CD8-positive, alpha-beta memory T cell (primary cell): ENCODE measurements around the gene RBM20. TPM values are rescaled to one million over a fixed set of nuclear protein-coding genes. Genes with fewer than 3 reads are reported as not detected.

ENCODE experiments used
- CTCF ChIA-PET: fragments of 350-600 bp; sonication (Branson Sonifier 250); formaldehyde crosslinking; loops from one replicate; lab custom pipeline; 2021; ENCODE audit warnings: antibody characterized with exemption; lab: Charles Lee
- POLR2A ChIA-PET: fragments of 350-600 bp; sonication (Branson Sonifier 250); formaldehyde crosslinking; loops from one replicate; lab custom pipeline; 2021; ENCODE audit warnings: antibody characterized with exemption; lab: Charles Lee
- DNase-seq, 5 donors: peaks; one replicate each; pipeline versions ENCODE4 v3.0.0 to v3.0.0-alpha.2; 2020 to 2022; ENCODE audit warnings: mixed read lengths in 1 of 5
- H3K27ac ChIP-seq: one replicate; pipeline ENCODE4 v1.7.0; 2013; ENCODE audit warnings: low read depth, mild to moderate bottlenecking, low read length, moderate library complexity
- H3K27me3 ChIP-seq: 2 replicates; pipeline ENCODE4 v1.7.0; 2013; ENCODE audit warnings: low read length, mild to moderate bottlenecking; ENCODE audit not compliant: insufficient read depth, poor library complexity, severe bottlenecking
- H3K36me3 ChIP-seq: 2 replicates; pipeline ENCODE4 v1.7.0; 2013; ENCODE audit warnings: mild to moderate bottlenecking, low read length, moderate library complexity; ENCODE audit not compliant: insufficient read depth
- H3K4me1 ChIP-seq: 2 replicates; pipeline ENCODE4 v1.7.0; 2013; ENCODE audit warnings: mild to moderate bottlenecking, low read length, moderate library complexity; ENCODE audit not compliant: insufficient read depth
- H3K4me3 ChIP-seq: 2 replicates; pipeline ENCODE4 v1.7.0; 2013; ENCODE audit warnings: mild to moderate bottlenecking, low read length
- H3K9me3 ChIP-seq: 2 replicates; pipeline ENCODE4 v1.7.0; 2013; ENCODE audit warnings: mild to moderate bottlenecking, low read length
- H3K27ac Mint-ChIP-seq, 8 donors: one replicate each; pipeline ENCODE4 v1.8.0; 2020 to 2021; ENCODE audit warnings: mixed read lengths in 8 of 8, mild to moderate bottlenecking in 6 of 8, inconsistent platforms in 3 of 8, moderate library complexity in 3 of 8
- H3K27me3 Mint-ChIP-seq, 2 donors: one replicate each; pipeline ENCODE4 v1.8.0; 2020 to 2021; ENCODE audit warnings: mixed read lengths in 2 of 2, mild to moderate bottlenecking in 1 of 2, moderate library complexity in 1 of 2
- H3K36me3 Mint-ChIP-seq, 3 donors: one replicate each; pipeline ENCODE4 v1.8.0; 2020 to 2021; ENCODE audit warnings: mixed read lengths in 3 of 3, inconsistent platforms in 1 of 3, mild to moderate bottlenecking in 1 of 3
- H3K4me1 Mint-ChIP-seq, 3 donors: one replicate each; pipeline ENCODE4 v1.8.0; 2020 to 2021; ENCODE audit warnings: mixed read lengths in 3 of 3, inconsistent platforms in 1 of 3, mild to moderate bottlenecking in 1 of 3
- H3K4me3 Mint-ChIP-seq, 7 donors: one replicate each; pipeline ENCODE4 v1.8.0; 2020 to 2021; ENCODE audit warnings: mixed read lengths in 7 of 7, mild to moderate bottlenecking in 6 of 7, moderate library complexity in 4 of 7, inconsistent platforms in 2 of 7
- H3K9me3 Mint-ChIP-seq, 5 donors: one replicate each; pipeline ENCODE4 v1.8.0; 2020 to 2022; ENCODE audit warnings: mixed read lengths in 5 of 5, mild to moderate bottlenecking in 3 of 5, moderate library complexity in 2 of 5, inconsistent platforms in 1 of 5
- polyA plus RNA-seq: library from polyadenylated mRNA; unstranded; fragments of 300-500 nt; fragmentation: Illumina TruSeq; gene quantifications from one replicate; pipeline ENCODE4 v1.2.3, GENCODE V29; 2021
- total RNA-seq, 2 experiments: library from RNA; stranded (reverse); gene quantifications; one replicate each; pipeline ENCODE4 v1.2.3, GENCODE V29; 2021

Gene RBM20
- total and polyA plus RNA-seq, 3 experiments from 2014 or later, result 0.07 to 0.09 TPM; not detected in 1

DNA sequence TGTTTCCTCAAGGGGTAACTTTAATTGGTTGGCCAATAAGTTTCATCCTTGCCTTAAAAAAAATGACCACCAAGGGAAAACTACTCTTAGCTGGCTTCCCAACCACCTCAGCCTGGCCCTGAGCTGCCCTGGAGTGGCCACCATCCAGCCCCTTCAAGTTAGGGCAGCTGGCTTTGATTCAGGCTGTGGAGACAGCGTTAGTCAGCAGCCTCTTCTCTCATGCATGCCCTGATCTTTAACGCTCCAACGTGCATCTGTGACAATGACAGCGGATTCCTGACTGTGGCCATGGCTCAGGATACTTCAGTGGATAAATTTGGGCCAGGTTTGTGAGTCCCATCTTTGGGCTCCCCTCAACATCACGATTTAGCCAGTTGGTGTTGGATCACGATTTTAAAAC lies 111.6 kb downstream of the RBM20 start:
- no peaks in the 10 kb centered on the region for H3K36me3 ChIP-seq
- H3K27me3 ChIP-seq, result no peaks in the 10 kb centered on the region
- no peaks in the 10 kb centered on the region for H3K9me3 ChIP-seq
- H3K27me3 Mint-ChIP-seq, result peaks cover 1 to 3% of the 10 kb centered on the region in 2 donors
- H3K4me3 Mint-ChIP-seq, result no peak overlapping the region
- peaks cover 13 to 24% (median 23%) of the 10 kb centered on the region in 3 donors for H3K4me1 Mint-ChIP-seq
- no peaks in the 10 kb centered on the region for H3K36me3 Mint-ChIP-seq
- CTCF ChIA-PET, result interaction anchor here (0.8 to 1.2 kb wide), 2 partner anchors 10 to 14 kb away, joined by 3 read pairs; no protein-coding TSS in a partner anchor
- H3K9me3 Mint-ChIP-seq, result no peaks in the 10 kb centered on the region
- POLR2A ChIA-PET, result no interaction called here
- DNase-seq, result no peak
- H3K27ac ChIP-seq, result no peak overlapping the region
- no peak overlapping the region for H3K27ac Mint-ChIP-seq
- no peak overlapping the region for H3K4me3 ChIP-seq
- peaks cover 14% of the 10 kb centered on the region for H3K4me1 ChIP-seq

DNA sequence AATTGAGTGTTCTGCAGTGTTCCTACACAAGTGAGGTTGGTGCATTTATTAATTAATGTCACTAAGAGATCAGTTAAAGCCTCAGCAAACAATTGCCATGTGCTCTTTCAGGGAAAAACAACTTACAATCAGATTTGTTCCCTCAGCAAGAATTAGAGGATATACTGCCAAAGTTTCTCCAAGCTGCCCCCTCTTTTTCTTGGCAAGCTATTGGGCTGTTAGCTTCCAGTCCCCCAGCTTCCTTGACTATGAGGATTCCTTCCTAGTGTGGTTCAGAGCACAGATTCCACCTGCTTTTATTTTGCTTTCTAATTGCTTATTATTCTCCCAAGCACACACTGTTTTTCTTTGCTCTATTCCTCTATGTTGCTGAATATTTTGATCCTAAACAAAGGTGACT lies 112.7 kb downstream of the RBM20 start:
- POLR2A ChIA-PET, result no interaction called here
- H3K9me3 Mint-ChIP-seq, result no peaks in the 10 kb centered on the region
- H3K4me1 Mint-ChIP-seq, result peaks cover 4 to 13% (median 12%) of the 10 kb centered on the region in 3 donors
- H3K27ac ChIP-seq, result no peak overlapping the region
- peaks cover 3% of the 10 kb centered on the region for H3K27me3 ChIP-seq
- H3K4me3 ChIP-seq, result no peak overlapping the region
- peaks cover 4% of the 10 kb centered on the region for H3K4me1 ChIP-seq
- H3K27me3 Mint-ChIP-seq, result peaks cover 5 to 6% of the 10 kb centered on the region in 2 donors
- H3K4me3 Mint-ChIP-seq, result no peak overlapping the region
- no peak overlapping the region for H3K27ac Mint-ChIP-seq
- no peaks in the 10 kb centered on the region for H3K36me3 ChIP-seq
- DNase-seq, result no peak
- CTCF ChIA-PET, result interaction anchor here (1.2 kb wide), 1 partner anchor 11 kb away, joined by 3 read pairs; no protein-coding TSS in a partner anchor
- H3K9me3 ChIP-seq, result no peaks in the 10 kb centered on the region
- no peaks in the 10 kb centered on the region for H3K36me3 Mint-ChIP-seq

DNA sequence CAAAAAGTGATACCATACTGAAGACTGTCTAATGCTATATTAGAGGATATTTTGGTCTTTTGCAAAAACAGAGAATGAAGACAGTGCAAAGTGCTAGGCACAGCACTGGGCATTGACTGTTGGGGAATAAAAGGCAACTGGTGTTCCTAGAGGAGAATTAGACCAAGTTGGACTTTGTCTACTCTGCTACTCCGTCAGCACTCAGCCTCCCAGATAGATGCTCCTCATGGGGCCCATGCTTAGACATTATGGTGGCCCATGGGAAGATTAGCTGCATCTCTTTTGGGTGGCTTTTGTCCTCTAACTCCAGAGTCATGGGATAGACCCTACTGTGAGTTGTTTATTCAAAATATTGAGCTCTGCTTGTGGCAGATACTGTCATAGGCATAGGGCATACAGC lies 113.5 kb downstream of the RBM20 start:
- peaks cover 6 to 7% of the 10 kb centered on the region in 2 donors for H3K27me3 Mint-ChIP-seq
- DNase-seq, result no peak
- H3K4me1 Mint-ChIP-seq, result peaks cover 3 to 9% (median 8%) of the 10 kb centered on the region in 3 donors
- Histone ChIP-seq H3K4me1 (no peaks in the 10 kb centered on the region), H3K4me3 (no peak overlapping the region), H3K9me3 (no peaks in the 10 kb centered on the region), H3K27me3 (peaks cover 4% of the 10 kb centered on the region), H3K27ac (no peak overlapping the region), H3K36me3 (no peaks in the 10 kb centered on the region)
- POLR2A ChIA-PET, result interaction anchor here (0.6 kb wide), 1 partner anchor 50 kb away, joined by 4 read pairs; no protein-coding TSS in a partner anchor
- H3K36me3 Mint-ChIP-seq, result no peaks in the 10 kb centered on the region
- H3K4me3 Mint-ChIP-seq, result no peak overlapping the region
- CTCF ChIA-PET, result no interaction called here
- no peak overlapping the region for H3K27ac Mint-ChIP-seq
- H3K9me3 Mint-ChIP-seq, result no peaks in the 10 kb centered on the region

DNA sequence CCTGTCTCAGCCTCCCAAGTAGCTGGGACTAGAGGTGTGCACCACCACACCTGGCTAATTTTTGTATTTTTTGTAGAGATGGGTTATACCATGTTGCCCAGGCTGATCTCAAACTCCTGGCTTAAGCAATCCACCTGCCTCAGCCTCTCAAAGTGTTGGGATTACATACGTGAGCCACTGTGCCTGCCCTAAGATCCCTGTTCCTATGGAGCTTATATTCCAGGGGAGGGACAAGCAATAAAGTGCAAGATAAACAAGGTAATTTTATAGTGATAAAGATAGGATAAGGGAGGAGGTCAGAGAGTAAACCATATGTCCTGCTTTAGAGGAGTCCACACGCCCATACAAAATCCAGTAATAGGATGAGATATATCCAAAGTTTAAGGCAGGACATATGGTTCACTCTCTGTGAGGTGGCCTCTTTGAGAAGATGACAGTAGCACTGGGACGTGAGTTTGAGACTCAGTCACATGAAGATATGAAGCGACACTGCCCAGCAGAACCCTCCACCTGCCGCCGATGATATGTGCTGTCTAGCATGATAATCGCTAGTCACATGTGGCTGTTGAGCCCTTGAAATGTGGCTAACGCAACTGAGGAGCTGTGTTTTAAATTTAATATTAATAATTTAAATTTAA lies 114.1 kb downstream of the RBM20 start:
- H3K4me3 Mint-ChIP-seq, result no peak overlapping the region
- no peaks in the 10 kb centered on the region for H3K9me3 Mint-ChIP-seq
- no peaks in the 10 kb centered on the region for H3K4me1 ChIP-seq
- H3K27me3 Mint-ChIP-seq, result peaks cover 7 to 9% of the 10 kb centered on the region in 2 donors
- no peak overlapping the region for H3K4me3 ChIP-seq
- H3K4me1 Mint-ChIP-seq, result peaks cover 3 to 9% (median 9%) of the 10 kb centered on the region in 3 donors
- DNase-seq, result no peak
- H3K36me3 Mint-ChIP-seq, result peaks cover 0 to under 1% (median 0%) of the 10 kb centered on the region in 3 donors
- no peak overlapping the region for H3K27ac Mint-ChIP-seq
- no peak overlapping the region for H3K27ac ChIP-seq
- ChIA-PET POLR2A (interaction anchor here (0.6 kb wide), 1 partner anchor 49 kb away, joined by 4 read pairs; no protein-coding TSS in a partner anchor), CTCF (interaction anchor here (0.6 kb wide), 1 partner anchor 136 kb away, joined by 3 read pairs; no protein-coding TSS in a partner anchor)
- H3K27me3 ChIP-seq, result peaks cover 4% of the 10 kb centered on the region
- H3K9me3 ChIP-seq, result no peaks in the 10 kb centered on the region
- H3K36me3 ChIP-seq, result no peaks in the 10 kb centered on the region

DNA sequence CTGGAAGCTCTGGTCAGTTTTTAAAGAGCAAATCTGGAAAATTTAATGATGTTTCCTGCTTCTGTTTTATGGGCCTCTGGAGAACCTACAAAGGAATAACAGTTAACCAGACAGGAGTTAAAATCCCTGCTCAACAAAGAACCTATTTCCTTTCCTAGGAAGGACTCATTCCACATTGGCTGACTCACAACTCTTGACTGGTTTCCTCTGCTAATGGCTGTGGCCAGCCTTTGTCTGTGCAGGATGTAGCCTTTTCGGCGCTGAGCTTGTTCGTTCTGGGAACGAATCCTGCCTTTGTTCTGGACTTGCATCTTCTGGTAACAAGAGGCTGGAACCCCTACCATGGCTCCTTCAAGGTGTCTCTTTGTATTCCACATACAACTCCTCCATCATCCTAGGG lies 114.8 kb downstream of the RBM20 start:
- Histone ChIP-seq H3K4me1 (no peaks in the 10 kb centered on the region), H3K36me3 (no peaks in the 10 kb centered on the region), H3K27me3 (peaks cover 4% of the 10 kb centered on the region), H3K4me3 (no peak overlapping the region), H3K27ac (no peak overlapping the region), H3K9me3 (no peaks in the 10 kb centered on the region)
- H3K36me3 Mint-ChIP-seq, result peaks cover 0 to 2% (median 0%) of the 10 kb centered on the region in 3 donors
- no peak overlapping the region for H3K4me3 Mint-ChIP-seq
- H3K9me3 Mint-ChIP-seq, result no peaks in the 10 kb centered on the region
- DNase-seq, result no peak
- H3K27ac Mint-ChIP-seq, result no peak overlapping the region
- H3K27me3 Mint-ChIP-seq, result peaks cover 7 to 11% of the 10 kb centered on the region in 2 donors
- peaks cover 3 to 12% (median 9%) of the 10 kb centered on the region in 3 donors for H3K4me1 Mint-ChIP-seq
- ChIA-PET POLR2A (no interaction called here), CTCF (no interaction called here)

DNA sequence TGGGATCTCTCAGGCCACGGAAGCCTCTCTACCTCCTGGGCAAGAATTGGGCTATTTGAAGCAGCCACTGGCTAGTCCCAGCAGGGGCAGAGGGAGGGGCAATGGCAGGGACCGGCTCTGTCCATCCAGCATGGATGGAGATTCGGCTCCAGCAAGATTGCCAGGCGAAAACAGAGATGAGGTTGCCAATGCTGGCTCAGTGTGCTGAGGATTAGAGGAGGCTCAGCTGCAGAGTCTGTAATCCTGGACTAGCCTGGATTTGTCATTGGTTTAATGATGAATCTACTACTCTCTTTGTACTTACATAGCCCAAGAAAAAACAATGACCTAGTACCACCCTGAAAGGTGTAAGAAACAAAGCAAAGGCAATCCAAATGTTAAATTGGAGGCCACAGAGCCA lies 115.4 kb downstream of the RBM20 start:
- H3K27ac Mint-ChIP-seq, result peak overlapping the region in 1 of 8 donors; percentile 36
- peaks cover 3 to 16% (median 10%) of the 10 kb centered on the region in 3 donors for H3K4me1 Mint-ChIP-seq
- peaks cover 4% of the 10 kb centered on the region for H3K27me3 ChIP-seq
- no peak for DNase-seq
- POLR2A ChIA-PET, result no interaction called here
- peaks cover 0 to 2% (median 0%) of the 10 kb centered on the region in 3 donors for H3K36me3 Mint-ChIP-seq
- H3K9me3 ChIP-seq, result no peaks in the 10 kb centered on the region
- peaks cover 7 to 12% of the 10 kb centered on the region in 2 donors for H3K27me3 Mint-ChIP-seq
- no peaks in the 10 kb centered on the region for H3K9me3 Mint-ChIP-seq
- no peaks in the 10 kb centered on the region for H3K4me1 ChIP-seq
- no peak overlapping the region for H3K4me3 Mint-ChIP-seq
- no peak overlapping the region for H3K4me3 ChIP-seq
- CTCF ChIA-PET, result interaction anchor here (1.0 kb wide), 2 partner anchors 9 to 13 kb away, joined by 3 to 4 read pairs; no protein-coding TSS in a partner anchor
- no peak overlapping the region for H3K27ac ChIP-seq
- no peaks in the 10 kb centered on the region for H3K36me3 ChIP-seq

DNA sequence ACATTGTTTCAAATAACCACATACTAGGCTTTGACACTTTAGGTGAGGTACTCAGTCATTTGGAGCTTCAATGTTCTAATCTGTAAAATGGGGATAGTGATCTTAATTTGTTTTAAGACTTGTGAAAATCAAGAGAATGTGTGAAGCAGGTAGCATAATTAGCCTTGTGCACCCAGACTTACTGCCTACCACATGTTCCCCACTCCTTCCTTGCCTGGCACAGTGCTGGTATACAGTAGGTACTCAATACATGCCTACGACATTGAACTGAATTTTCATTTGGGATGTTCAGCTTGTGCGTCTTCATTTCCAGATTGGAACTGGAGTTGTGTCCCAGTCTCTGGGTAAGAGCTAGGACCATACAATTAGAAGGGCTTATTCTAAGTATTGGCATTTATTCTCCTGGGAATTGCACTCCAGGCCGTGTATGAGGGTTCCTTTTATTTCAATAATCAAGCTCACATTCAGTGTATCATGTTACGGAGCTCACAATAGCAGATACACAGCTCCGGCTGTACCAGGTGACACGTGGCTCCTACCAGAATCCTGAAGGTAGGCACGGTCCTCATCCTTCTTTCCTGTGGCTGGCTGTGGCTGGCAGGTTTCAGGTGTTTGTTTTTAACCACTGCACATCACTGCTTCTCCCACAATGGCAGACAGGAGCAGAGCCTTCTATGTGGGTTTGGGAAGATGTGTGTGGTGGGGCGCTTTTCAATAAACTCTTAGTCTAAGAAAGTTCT lies 118.1 kb downstream of the RBM20 start:
- Histone ChIP-seq H3K4me3 (no peak overlapping the region), H3K9me3 (no peaks in the 10 kb centered on the region), H3K27ac (no peak overlapping the region), H3K4me1 (no peaks in the 10 kb centered on the region), H3K36me3 (no peaks in the 10 kb centered on the region), H3K27me3 (peaks cover 4% of the 10 kb centered on the region)
- H3K36me3 Mint-ChIP-seq, result peaks cover 0 to 2% (median 0%) of the 10 kb centered on the region in 3 donors
- no peak overlapping the region for H3K4me3 Mint-ChIP-seq
- ChIA-PET CTCF (interaction anchor here (1.0 to 1.4 kb wide), 2 partner anchors 17 to 40 kb away, joined by 3 to 5 read pairs; no protein-coding TSS in a partner anchor), POLR2A (no interaction called here)
- no peak overlapping the region for H3K27ac Mint-ChIP-seq
- H3K4me1 Mint-ChIP-seq, result peaks cover 7 to 22% (median 17%) of the 10 kb centered on the region in 3 donors
- no peaks in the 10 kb centered on the region for H3K9me3 Mint-ChIP-seq
- H3K27me3 Mint-ChIP-seq, result peaks cover 7 to 18% of the 10 kb centered on the region in 2 donors
- DNase-seq, result no peak

DNA sequence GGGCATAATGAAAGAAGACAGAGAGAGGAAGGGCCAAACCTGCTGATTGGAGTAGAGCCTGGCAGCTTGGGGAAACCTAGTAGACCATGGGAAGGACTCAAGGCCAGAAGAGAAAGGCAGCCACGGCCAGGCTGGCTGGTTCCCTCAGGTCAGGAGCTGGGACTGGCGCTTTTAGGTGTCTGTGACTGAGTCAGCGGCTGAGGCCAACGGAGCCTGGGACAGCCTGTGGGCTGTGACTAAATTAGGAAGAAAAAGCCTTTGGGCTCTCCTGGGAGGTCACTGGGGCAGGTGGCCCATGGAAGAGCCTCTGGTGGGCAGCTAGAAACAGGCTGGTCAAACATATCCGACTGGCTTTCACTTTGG lies 118.7 kb downstream of the RBM20 start:
- ChIA-PET CTCF (interaction anchor here (1.0 to 1.4 kb wide), 2 partner anchors 17 to 39 kb away, joined by 3 to 5 read pairs; no protein-coding TSS in a partner anchor), POLR2A (no interaction called here)
- H3K4me3 Mint-ChIP-seq, result no peak overlapping the region
- H3K4me1 Mint-ChIP-seq, result peaks cover 7 to 22% (median 17%) of the 10 kb centered on the region in 3 donors
- peaks cover 0 to 2% (median 0%) of the 10 kb centered on the region in 3 donors for H3K36me3 Mint-ChIP-seq
- peaks cover 7 to 18% of the 10 kb centered on the region in 2 donors for H3K27me3 Mint-ChIP-seq
- Histone ChIP-seq H3K4me1 (no peaks in the 10 kb centered on the region), H3K27me3 (peaks cover 4% of the 10 kb centered on the region), H3K9me3 (no peaks in the 10 kb centered on the region), H3K4me3 (no peak overlapping the region), H3K36me3 (no peaks in the 10 kb centered on the region), H3K27ac (no peak overlapping the region)
- no peaks in the 10 kb centered on the region for H3K9me3 Mint-ChIP-seq
- no peak for DNase-seq
- no peak overlapping the region for H3K27ac Mint-ChIP-seq
